Aorta (tissue), 5 donors: ENCODE measurements around the gene SRSF12. TPM values are rescaled to one million over a fixed set of nuclear protein-coding genes. Genes with fewer than 3 reads are reported as not detected.
A peak's percentile ranks its signal among the peaks of the same experiment; 100 is the strongest.
"Not testable (repeated sequence)": the region's sequence is repeated elsewhere in the genome, so short reads cannot be mapped to it uniquely, and the experiment has no call there.

Source experiments
- ATAC-seq: fragments of 200-7000 bp; cut with Tn5 transposase; one replicate; pipeline ENCODE4 v1.9.1; 2022; ENCODE audit warnings: moderate library complexity; ENCODE audit not compliant: low FRiP score
- DNase-seq, 2 donors: peaks; one replicate each; pipeline ENCODE4 v3.0.0-alpha.2; 2020
- H3K27ac ChIP-seq, 2 donors: one replicate each; pipeline ENCODE4 v1.5.1; 2013; ENCODE audit warnings: low read length in 2 of 2, mild to moderate bottlenecking in 2 of 2, moderate library complexity in 2 of 2, control low read depth in 1 of 2, inconsistent platforms in 1 of 2, low read depth in 1 of 2
- H3K27me3 ChIP-seq, 2 donors: one replicate each; pipeline ENCODE4 v1.6.1; 2013; ENCODE audit warnings: control low read depth in 1 of 2, low read length in 1 of 2, mild to moderate bottlenecking in 1 of 2, moderate library complexity in 1 of 2; ENCODE audit not compliant: insufficient read depth in 2 of 2, control insufficient read depth in 1 of 2
- H3K36me3 ChIP-seq, 2 donors: one replicate each; pipeline ENCODE4 v1.6.1; 2013; ENCODE audit warnings: control low read depth in 1 of 2, low read length in 1 of 2, mild to moderate bottlenecking in 1 of 2; ENCODE audit not compliant: insufficient read depth in 2 of 2, control insufficient read depth in 1 of 2
- H3K4me1 ChIP-seq, 2 donors: one replicate each; pipeline ENCODE4 v1.6.1; 2013; ENCODE audit warnings: low read length in 2 of 2, control low read depth in 1 of 2, mild to moderate bottlenecking in 1 of 2, moderate library complexity in 1 of 2; ENCODE audit not compliant: insufficient read depth in 2 of 2, control insufficient read depth in 1 of 2
- H3K4me3 ChIP-seq, 2 donors: one replicate each; pipeline ENCODE4 v1.5.1; 2013; ENCODE audit warnings: low read length in 2 of 2, control low read depth in 1 of 2, mild to moderate bottlenecking in 1 of 2
- H3K9me3 ChIP-seq: one replicate; pipeline ENCODE4 v1.6.1; 2013; ENCODE audit warnings: mild to moderate bottlenecking, low read length; ENCODE audit not compliant: control insufficient read depth
- whole genome bisulfite sequencing, 2 donors: extraction: QIAGEN DNeasy Blood & Tissue Kit; methylation state at CpG; one replicate each; pipeline ENCODE4 v1.1.7; 2013; 5-methylcytosine and 5-hydroxymethylcytosine counted together
- intact Hi-C, 2 donors: fragments of 100-400 bp; cut with DNase I; formaldehyde crosslinking; loops; one replicate each; pipeline versions ENCODE4 v1.14.2 to v1.15.0; 2022
- polyA plus RNA-seq, 2 donors: library from polyadenylated mRNA; stranded (reverse); fragments of 200-250 nt; gene quantifications; one replicate each; pipeline ENCODE4 v1.2.3, GENCODE V29; 2013
- total RNA-seq, 2 donors: library from RNA; stranded (reverse); fragmentation: NEBNext Ultra II Directional; extraction: Animal tissue kit (Norgen Biotek cat#: 25700); gene quantifications; one replicate each; pipeline ENCODE4 v1.2.1, GENCODE V29; 2021
- donor health status: healthy with polysubstance abuse.
- donor health status: Bipolar disorder and iron deficiency.
- donor health status: DM: no; HTN: no; CAD: no.
- donor health status: DM: no; HTN: no; CAD: no.
- donor health status: DM: yes; HTN: yes; CAD: no.

SRSF12 gene
- total and polyA plus RNA-seq, 4 donors: 0.25 to 1.9 (median 0.98) TPM

- Histone ChIP-seq H3K4me1 (no peaks in the 10 kb centered on the region), H3K36me3 (no peaks in the 10 kb centered on the region), H3K9me3 (no peaks in the 10 kb centered on the region), H3K27me3 (no peaks in the 10 kb centered on the region), H3K27ac (no peak overlapping the region), H3K4me3 (no peak overlapping the region)
- ATAC-seq: no peak
- WGBS, 2 donors: 91% methylated on average over 9 of the region's 9 CpGs
- DNase-seq: no peak
- intact Hi-C loops: no loop called here
Observed at GRCh38 chr6:89133981-89134380, 16.1 kb upstream of the SRSF12 start.

GRCh38 chr6:89132057-89132456 lies 14.2 kb upstream of the SRSF12 start:
- Histone ChIP-seq H3K27ac (no peak overlapping the region), H3K27me3 (no peaks in the 10 kb centered on the region), H3K4me3 (no peak overlapping the region), H3K9me3 (no peaks in the 10 kb centered on the region), H3K4me1 (no peaks in the 10 kb centered on the region), H3K36me3 (no peaks in the 10 kb centered on the region)
- WGBS, 2 donors: 93 to 98% methylated on average over 2 of the region's 2 CpGs
- intact Hi-C loops: no loop called here
- DNase-seq (no peak), ATAC-seq (no peak)

- Histone ChIP-seq H3K4me3 (no peak overlapping the region), H3K36me3 (no peaks in the 10 kb centered on the region), H3K4me1 (no peaks in the 10 kb centered on the region), H3K9me3 (no peaks in the 10 kb centered on the region), H3K27ac (no peak overlapping the region), H3K27me3 (no peaks in the 10 kb centered on the region)
- DNase-seq (no peak), ATAC-seq (no peak)
- intact Hi-C loops: no loop called here
- WGBS, 2 donors: 94 to 95% methylated on average over 3 of the region's 3 CpGs
Observed at GRCh38 chr6:89131599-89131998, 13.7 kb upstream of the SRSF12 start.

GRCh38 chr6:89128256-89128671 lies 10.4 kb upstream of the SRSF12 start:
- H3K36me3 ChIP-seq, H3K27me3 ChIP-seq, H3K4me3 ChIP-seq, intact Hi-C loops, H3K4me1 ChIP-seq, H3K9me3 ChIP-seq, ATAC-seq, H3K27ac ChIP-seq, DNase-seq: not testable (repeated sequence)
- WGBS, 2 donors: 62 to 68% methylated on average over 2 of the region's 2 CpGs

GRCh38 chr6:89122625-89123024 lies 4.8 kb upstream of the SRSF12 start:
- H3K4me3 ChIP-seq: no peak overlapping the region
- no peaks in the 10 kb centered on the region for H3K36me3 ChIP-seq
- H3K9me3 ChIP-seq: no peaks in the 10 kb centered on the region
- DNase-seq: no peak
- no peak for ATAC-seq
- no peaks in the 10 kb centered on the region for H3K4me1 ChIP-seq
- H3K27me3 ChIP-seq: no peaks in the 10 kb centered on the region
- intact Hi-C loops: loop anchor here (2.0 to 5.0 kb wide), 2 partner anchors 120 to 140 kb away; no protein-coding TSS in a partner anchor
- no peak overlapping the region for H3K27ac ChIP-seq

- WGBS, 2 donors: 62 to 79% methylated on average over 1 of the region's 1 CpG
- ATAC-seq (no peak), DNase-seq (no peak)
- no peaks in the 10 kb centered on the region for H3K4me1 ChIP-seq
- intact Hi-C loops: loop anchor here (2.0 to 5.0 kb wide), 2 partner anchors 121 to 140 kb away; no protein-coding TSS in a partner anchor
- no peaks in the 10 kb centered on the region for H3K36me3 ChIP-seq
- H3K9me3 ChIP-seq: no peaks in the 10 kb centered on the region
- no peak overlapping the region for H3K27ac ChIP-seq
- no peaks in the 10 kb centered on the region for H3K27me3 ChIP-seq
- no peak overlapping the region for H3K4me3 ChIP-seq
Observed at GRCh38 chr6:89121934-89122333, 4.1 kb upstream of the SRSF12 start.

GRCh38 chr6:89120371-89120770 lies 2.5 kb upstream of the SRSF12 start:
- H3K36me3 ChIP-seq: no peaks in the 10 kb centered on the region
- no peak overlapping the region for H3K27ac ChIP-seq
- no peaks in the 10 kb centered on the region for H3K27me3 ChIP-seq
- intact Hi-C loops: loop anchor here in 1 of 2 donors (5.0 kb wide), 1 partner anchor 138 kb away; no protein-coding TSS in a partner anchor
- ATAC-seq: no peak
- DNase-seq: no peak
- H3K4me3 ChIP-seq: no peak overlapping the region
- 84 to 85% methylated on average over 4 of the region's 4 CpGs for WGBS, 2 donors
- no peaks in the 10 kb centered on the region for H3K9me3 ChIP-seq
- H3K4me1 ChIP-seq: no peaks in the 10 kb centered on the region

- no peak overlapping the region for H3K4me3 ChIP-seq
- H3K27me3 ChIP-seq: no peaks in the 10 kb centered on the region
- H3K27ac ChIP-seq: no peak overlapping the region
- DNase-seq: no peak
- no peaks in the 10 kb centered on the region for H3K36me3 ChIP-seq
- H3K9me3 ChIP-seq: no peaks in the 10 kb centered on the region
- H3K4me1 ChIP-seq: no peaks in the 10 kb centered on the region
- 62 to 63% methylated on average over 8 of the region's 8 CpGs for WGBS, 2 donors
- no peak for ATAC-seq
- intact Hi-C loops: loop anchor here (5.0 kb wide), 1 partner anchor 37 kb away; the partner anchor contains the start of gene PNRC1 (in 2 of the 2)
Observed at GRCh38 chr6:89118931-89119330, 1.1 kb upstream of the SRSF12 start.

- H3K4me3 ChIP-seq: peak overlapping the region in 1 of 2 donors; percentile 79
- no peak for ATAC-seq
- DNase-seq: no peak
- no peaks in the 10 kb centered on the region for H3K4me1 ChIP-seq
- H3K9me3 ChIP-seq: no peaks in the 10 kb centered on the region
- no peaks in the 10 kb centered on the region for H3K36me3 ChIP-seq
- 72 to 81% methylated on average over 6 of the region's 6 CpGs for WGBS, 2 donors
- intact Hi-C loops: loop anchor here (5.0 kb wide), 1 partner anchor 34 kb away; the partner anchor contains the start of gene PNRC1 (in 2 of the 2)
- H3K27me3 ChIP-seq: no peaks in the 10 kb centered on the region
- no peak overlapping the region for H3K27ac ChIP-seq
Observed at GRCh38 chr6:89116702-89117101, 1.2 kb downstream of the SRSF12 start.
